CD4-positive, CD25-positive, alpha-beta regulatory T cell (primary cell): Measurements from ENCODE around the gene TJP3. TPM values are rescaled to one million over a fixed set of nuclear protein-coding genes. Genes with fewer than 3 reads are reported as not detected.

ENCODE experiments used
- ATAC-seq, 2 donors: fragments of 150-1000 bp; cut with Tn5 transposase; one replicate each; pipeline ENCODE4 v1.10.0; 2021; ENCODE audit warnings: low read depth in 2 of 2, moderate number of reproducible peaks in 2 of 2, moderate library complexity in 1 of 2
- DNase-seq, 3 donors: peaks; one replicate each; pipeline versions ENCODE4 v3.0.0 to v3.0.0-alpha.2; 2012 to 2022; ENCODE audit warnings: mixed read lengths in 1 of 3
- H3K27ac ChIP-seq: one replicate; pipeline ENCODE4 v1.7.0; 2013; ENCODE audit warnings: mild to moderate bottlenecking, low read length; ENCODE audit not compliant: insufficient read depth, poor library complexity, severe bottlenecking
- H3K27me3 ChIP-seq: one replicate; pipeline ENCODE4 v1.7.0; 2013; ENCODE audit warnings: low read length; ENCODE audit not compliant: control insufficient read depth, insufficient read depth
- H3K36me3 ChIP-seq: one replicate; pipeline ENCODE4 v1.7.0; 2013; ENCODE audit warnings: mild to moderate bottlenecking, low read length, moderate library complexity; ENCODE audit not compliant: control insufficient read depth, insufficient read depth
- H3K4me1 ChIP-seq: 2 replicates; pipeline ENCODE4 v1.7.0; 2013; ENCODE audit warnings: mild to moderate bottlenecking, low read length; ENCODE audit not compliant: insufficient read depth, control insufficient read depth, poor library complexity, severe bottlenecking
- H3K4me3 ChIP-seq: one replicate; pipeline ENCODE4 v1.7.0; 2013; ENCODE audit warnings: low read depth, mild to moderate bottlenecking, low read length, moderate library complexity
- H3K9me3 ChIP-seq, 2 experiments: 1 replicate in 1 of 2; 2 replicates in 1 of 2; pipeline ENCODE4 v1.7.0; 2013; ENCODE audit warnings: low read length in 2 of 2, mild to moderate bottlenecking in 1 of 2, moderate library complexity in 1 of 2; ENCODE audit not compliant: control insufficient read depth in 2 of 2
- H3K27ac Mint-ChIP-seq, 3 donors: one replicate each; pipeline ENCODE4 v1.8.0; 2020 to 2022; ENCODE audit warnings: mild to moderate bottlenecking in 3 of 3, mixed read lengths in 3 of 3, moderate library complexity in 2 of 3
- H3K27me3 Mint-ChIP-seq: one replicate; pipeline ENCODE4 v1.8.0; 2022; ENCODE audit warnings: mild to moderate bottlenecking, mixed read lengths
- H3K36me3 Mint-ChIP-seq: one replicate; pipeline ENCODE4 v1.8.0; 2020; ENCODE audit warnings: mixed read lengths
- H3K4me1 Mint-ChIP-seq, 4 donors: one replicate each; pipeline ENCODE4 v1.8.0; 2020 to 2022; ENCODE audit warnings: mixed read lengths in 4 of 4, mild to moderate bottlenecking in 1 of 4
- H3K4me3 Mint-ChIP-seq, 4 donors: one replicate each; pipeline ENCODE4 v1.8.0; 2020 to 2022; ENCODE audit warnings: mild to moderate bottlenecking in 4 of 4, mixed read lengths in 4 of 4, moderate library complexity in 3 of 4
- H3K9me3 Mint-ChIP-seq, 7 donors: one replicate each; pipeline ENCODE4 v1.8.0; 2020 to 2022; ENCODE audit warnings: mixed read lengths in 7 of 7, mild to moderate bottlenecking in 3 of 7, moderate library complexity in 2 of 7
- polyA plus RNA-seq, 4 donors: library from polyadenylated mRNA; unstranded; fragments of 300-500 nt; fragmentation: Illumina TruSeq; gene quantifications; one replicate each; pipeline ENCODE4 v1.2.3, GENCODE V29; 2021
- total RNA-seq: library from RNA; stranded (reverse); gene quantifications from one replicate; pipeline ENCODE4 v1.2.3, GENCODE V29; 2022

The TJP3 gene
- total and polyA plus RNA-seq, 5 donors from 2014 or later: 20.6 to 34.4 (median 28.6) TPM

GRCh38 chr19:3719868-3720267 is 11.7 kb downstream of the TJP3 start:
- no peak overlapping the region for H3K27ac ChIP-seq
- H3K27me3 Mint-ChIP-seq: peaks cover 28% of the 10 kb centered on the region
- peaks cover 0 to 1% (median 0%) of the 10 kb centered on the region in 7 donors for H3K9me3 Mint-ChIP-seq
- peak overlapping the region in 1 of 4 donors; percentile 33 for H3K4me3 Mint-ChIP-seq
- H3K36me3 Mint-ChIP-seq: no peaks in the 10 kb centered on the region
- no peaks in the 10 kb centered on the region for H3K9me3 ChIP-seq
- ATAC-seq (no peak), DNase-seq (no peak)
- no peaks in the 10 kb centered on the region for H3K36me3 ChIP-seq
- H3K4me1 Mint-ChIP-seq: peaks cover 0 to 30% (median 14%) of the 10 kb centered on the region in 4 donors
- H3K27ac Mint-ChIP-seq: no peak overlapping the region
- no peaks in the 10 kb centered on the region for H3K27me3 ChIP-seq
- no peak overlapping the region for H3K4me3 ChIP-seq
- H3K4me1 ChIP-seq: peaks cover 26% of the 10 kb centered on the region

- H3K4me1 Mint-ChIP-seq: peaks cover 0 to 34% (median 14%) of the 10 kb centered on the region in 4 donors
- peaks cover 0 to 1% (median 0%) of the 10 kb centered on the region in 7 donors for H3K9me3 Mint-ChIP-seq
- H3K36me3 ChIP-seq: no peaks in the 10 kb centered on the region
- H3K27ac Mint-ChIP-seq: peak overlapping the region in 1 of 3 donors; percentile 48
- H3K27ac ChIP-seq: no peak overlapping the region
- peaks cover 26% of the 10 kb centered on the region for H3K4me1 ChIP-seq
- ATAC-seq (no peak), DNase-seq (no peak)
- H3K4me3 Mint-ChIP-seq: peak overlapping the region in 3 of 4 donors; percentile 31 to 95 (median 88)
- no peaks in the 10 kb centered on the region for H3K36me3 Mint-ChIP-seq
- H3K27me3 ChIP-seq: no peaks in the 10 kb centered on the region
- no peak overlapping the region for H3K4me3 ChIP-seq
- H3K27me3 Mint-ChIP-seq: peaks cover 28% of the 10 kb centered on the region
- H3K9me3 ChIP-seq: no peaks in the 10 kb centered on the region
Observed at GRCh38 chr19:3720349-3720917, 12.2 kb downstream of the TJP3 start.

GRCh38 chr19:3721131-3721886 is 13.1 kb downstream of the TJP3 start:
- peaks cover 26% of the 10 kb centered on the region for H3K4me1 ChIP-seq
- peaks cover 0 to 34% (median 14%) of the 10 kb centered on the region in 4 donors for H3K4me1 Mint-ChIP-seq
- H3K27ac ChIP-seq: no peak overlapping the region
- H3K4me3 ChIP-seq: peak overlapping the region; percentile 64
- H3K36me3 ChIP-seq: no peaks in the 10 kb centered on the region
- H3K9me3 Mint-ChIP-seq: peaks cover 0 to 1% (median 0%) of the 10 kb centered on the region in 7 donors
- peak; percentile 95 to 98 for ATAC-seq
- H3K9me3 ChIP-seq: no peaks in the 10 kb centered on the region
- H3K27me3 ChIP-seq: no peaks in the 10 kb centered on the region
- H3K27ac Mint-ChIP-seq: peak overlapping the region in 2 of 3 donors; percentile 42 to 77
- no peaks in the 10 kb centered on the region for H3K36me3 Mint-ChIP-seq
- peaks cover 28% of the 10 kb centered on the region for H3K27me3 Mint-ChIP-seq
- H3K4me3 Mint-ChIP-seq: peak overlapping the region; percentile 88 to 95 (median 90)
- DNase-seq: peak; percentile 83 to 94 (median 89)

GRCh38 chr19:3721887-3722442 is 13.8 kb downstream of the TJP3 start:
- Mint-ChIP-seq H3K27ac (peak overlapping the region in 2 of 3 donors; percentile 75 to 77), H3K4me1 (peaks cover 0 to 34% (median 14%) of the 10 kb centered on the region in 4 donors), H3K9me3 (peaks cover 0 to 1% (median 0%) of the 10 kb centered on the region in 7 donors), H3K36me3 (no peaks in the 10 kb centered on the region), H3K4me3 (peak overlapping the region; percentile 88 to 95 (median 90)), H3K27me3 (peaks cover 28% of the 10 kb centered on the region)
- DNase-seq (no peak), ATAC-seq (no peak)
- no peaks in the 10 kb centered on the region for H3K36me3 ChIP-seq
- H3K27ac ChIP-seq: no peak overlapping the region
- H3K9me3 ChIP-seq: no peaks in the 10 kb centered on the region
- H3K4me1 ChIP-seq: peaks cover 26% of the 10 kb centered on the region
- H3K27me3 ChIP-seq: no peaks in the 10 kb centered on the region
- peak overlapping the region; percentile 64 for H3K4me3 ChIP-seq

GRCh38 chr19:3722443-3723109 is 14.4 kb downstream of the TJP3 start:
- H3K4me3 ChIP-seq: peak overlapping the region; percentile 64
- Mint-ChIP-seq H3K4me3 (peak overlapping the region; percentile 88 to 93 (median 90)), H3K27ac (peak overlapping the region in 2 of 3 donors; percentile 75 to 77)

GRCh38 chr19:3723110-3723488 is 14.9 kb downstream of the TJP3 start:
- Mint-ChIP-seq H3K9me3 (no peaks in the 10 kb centered on the region), H3K4me3 (peak overlapping the region in 3 of 4 donors; percentile 3 to 73 (median 65)), H3K36me3 (no peaks in the 10 kb centered on the region), H3K4me1 (peaks cover 0 to 34% (median 14%) of the 10 kb centered on the region in 4 donors), H3K27ac (no peak overlapping the region), H3K27me3 (peaks cover 28% of the 10 kb centered on the region)
- Histone ChIP-seq H3K36me3 (no peaks in the 10 kb centered on the region), H3K27me3 (no peaks in the 10 kb centered on the region), H3K4me1 (peaks cover 26% of the 10 kb centered on the region), H3K27ac (no peak overlapping the region), H3K9me3 (no peaks in the 10 kb centered on the region), H3K4me3 (no peak overlapping the region)
- DNase-seq: no peak
- no peak for ATAC-seq

More at GRCh38 chr19:3722443-3723109, 14.4 kb downstream of the TJP3 start:
- DNase-seq: no peak
- Histone ChIP-seq H3K9me3 (no peaks in the 10 kb centered on the region), H3K27ac (no peak overlapping the region), H3K4me1 (peaks cover 26% of the 10 kb centered on the region), H3K27me3 (no peaks in the 10 kb centered on the region), H3K36me3 (no peaks in the 10 kb centered on the region)
- H3K4me1 Mint-ChIP-seq: peaks cover 0 to 34% (median 14%) of the 10 kb centered on the region in 4 donors
- peaks cover 28% of the 10 kb centered on the region for H3K27me3 Mint-ChIP-seq
- H3K36me3 Mint-ChIP-seq: no peaks in the 10 kb centered on the region
- no peak for ATAC-seq
- H3K9me3 Mint-ChIP-seq: peaks cover 0 to 1% (median 0%) of the 10 kb centered on the region in 7 donors

- ATAC-seq (no peak), DNase-seq (no peak)
- H3K27ac ChIP-seq: no peak overlapping the region
- no peaks in the 10 kb centered on the region for H3K36me3 ChIP-seq
- Mint-ChIP-seq H3K4me3 (no peak overlapping the region), H3K27ac (no peak overlapping the region), H3K36me3 (no peaks in the 10 kb centered on the region), H3K9me3 (no peaks in the 10 kb centered on the region), H3K27me3 (peaks cover 28% of the 10 kb centered on the region), H3K4me1 (peaks cover 0 to 34% (median 14%) of the 10 kb centered on the region in 4 donors)
- peaks cover 25% of the 10 kb centered on the region for H3K4me1 ChIP-seq
- H3K4me3 ChIP-seq: no peak overlapping the region
- H3K9me3 ChIP-seq: no peaks in the 10 kb centered on the region
- no peaks in the 10 kb centered on the region for H3K27me3 ChIP-seq
Observed at GRCh38 chr19:3723883-3724282, 15.7 kb downstream of the TJP3 start.
